Brain microvascular endothelial cell (primary cell): ENCODE measurements around the gene IAPP.
"Not testable (repeated sequence)": the region's sequence is repeated elsewhere in the genome, so short reads cannot be mapped to it uniquely, and the experiment has no call there.

ENCODE experiments used
- DNase-seq: peaks from one replicate; pipeline ENCODE4 v3.0.0-alpha.2; 2020
- H3K27ac ChIP-seq: fragments of 250-450 bp; sonication (Bioruptor Pico); 2 replicates; pipeline ENCODE4 v1.5.1; 2020; ENCODE audit warnings: mild to moderate bottlenecking, moderate library complexity
- H3K27me3 ChIP-seq: fragments of 250-450 bp; sonication (Bioruptor Pico); replicated peaks from 2 replicates; pipeline ENCODE4 v1.5.1; 2020; ENCODE audit warnings: mild to moderate bottlenecking
- H3K36me3 ChIP-seq: fragments of 250-450 bp; sonication (Bioruptor Pico); replicated peaks from 2 replicates; pipeline ENCODE4 v1.5.1; 2020; ENCODE audit warnings: mild to moderate bottlenecking
- H3K4me3 ChIP-seq: 2 replicates; pipeline ENCODE4 v1.5.1; 2011; ENCODE audit warnings: low read depth, mild to moderate bottlenecking, control low read depth, low read length, moderate library complexity
- CTCF ChIP-seq: IDR thresholded peaks from 2 replicates; pipeline ENCODE4 v1.5.1; 2011; ENCODE audit warnings: low read depth, mild to moderate bottlenecking, moderate library complexity, low read length, control low read depth, inconsistent platforms; ENCODE audit errors: missing control alignments
- in situ Hi-C: cut with HindIII; loops from 2 replicates; pipeline ENCODE4 v1.10.0; 2017; ENCODE audit warnings: low sequenced_read_pairs, low pct_ligation_motif_present

IAPP gene

GRCh38 chr12:21369141-21369980 is 3.3 kb upstream of the IAPP start:
- Histone ChIP-seq H3K4me3 (no peak overlapping the region), H3K36me3 (no peaks in the 10 kb centered on the region), H3K27ac (no peak overlapping the region), H3K27me3 (no peaks in the 10 kb centered on the region)
- DNase-seq = peak; percentile 18
- no peak for TF ChIP-seq CTCF
- in situ Hi-C loops = no loop called here

GRCh38 chr12:21370845-21371449 is 1.8 kb upstream of the IAPP start:
- no peak for TF ChIP-seq CTCF
- Histone ChIP-seq H3K27ac (no peak overlapping the region), H3K4me3 (no peak overlapping the region), H3K27me3 (no peaks in the 10 kb centered on the region), H3K36me3 (no peaks in the 10 kb centered on the region)
- in situ Hi-C loops = no loop called here
- no peak for DNase-seq

GRCh38 chr12:21379218-21379617 is 6.5 kb downstream of the IAPP start:
- no peak overlapping the region for H3K4me3 ChIP-seq
- no peak for TF ChIP-seq CTCF
- H3K27ac ChIP-seq = no peak overlapping the region
- H3K27me3 ChIP-seq = no peaks in the 10 kb centered on the region
- H3K36me3 ChIP-seq = no peaks in the 10 kb centered on the region
- DNase-seq = no peak
- in situ Hi-C loops = no loop called here

- DNase-seq, H3K4me3 ChIP-seq, H3K27me3 ChIP-seq, H3K27ac ChIP-seq, H3K36me3 ChIP-seq, in situ Hi-C loops: not testable (repeated sequence)
These were observed 8.6 kb downstream of the IAPP start for GRCh38 chr12:21381320-21381719.

GRCh38 chr12:21384261-21384660 is 11.6 kb downstream of the IAPP start:
- DNase-seq = no peak
- Histone ChIP-seq H3K27me3 (no peaks in the 10 kb centered on the region), H3K36me3 (no peaks in the 10 kb centered on the region), H3K4me3 (no peak overlapping the region), H3K27ac (no peak overlapping the region)
- in situ Hi-C loops = no loop called here
- TF ChIP-seq CTCF = no peak

GRCh38 chr12:21387174-21387573 is 14.5 kb downstream of the IAPP start:
- no peaks in the 10 kb centered on the region for H3K36me3 ChIP-seq
- no peak for DNase-seq
- no peak for TF ChIP-seq CTCF
- no peak overlapping the region for H3K4me3 ChIP-seq
- in situ Hi-C loops = no loop called here
- H3K27ac ChIP-seq = no peak overlapping the region
- no peaks in the 10 kb centered on the region for H3K27me3 ChIP-seq
